Measurements from ENCODE around the gene TRAK2. TPM values are rescaled to one million over a fixed set of nuclear protein-coding genes. Genes with fewer than 3 reads are reported as not detected.

Gene TRAK2
- total and polyA plus RNA-seq, 2 donors (not counting 1 experiment from before 2014, with no cell fraction given) = 16.9 to 21.6 TPM

GRCh38 chr2:201362396-201362795 is 88.9 kb downstream of the TRAK2 start:
- Histone ChIP-seq H3K27ac (ENCODE audit: low read length in 2 of 2) (no peak overlapping the region), H3K27me3 (replicated peaks in 1 of 4; ENCODE audit: control extremely low read depth in 1 of 4, control insufficient read depth in 3 of 4, insufficient read depth in 4 of 4, low read length in 3 of 4) (no peaks in the 10 kb centered on the region), H3K79me2 (ENCODE audit: control insufficient read depth, insufficient read depth, low read length) (peaks cover 4% of the 10 kb centered on the region), H3K4me3 (ENCODE audit: control extremely low read depth in 1 of 5, extremely low read depth in 1 of 5, insufficient read depth in 1 of 5, low read depth in 2 of 5, low read length in 4 of 5) (no peak overlapping the region), H3K9me3 (ENCODE audit: control extremely low read depth in 1 of 3, control insufficient read depth in 2 of 3, insufficient read depth in 1 of 3, low read length in 2 of 3) (peaks cover 3 to 14% (median 6%) of the 10 kb centered on the region in 3 donors), H4K20me1 (ENCODE audit: control insufficient read depth, insufficient read depth, low read length, poor library complexity, severe bottlenecking) (no peaks in the 10 kb centered on the region), H3K36me3 (replicated peaks in 1 of 2; ENCODE audit: control extremely low read depth in 1 of 2, control insufficient read depth in 1 of 2, extremely low read depth in 1 of 2, insufficient read depth in 2 of 2, low read length in 1 of 2) (peaks cover 0 to 4% of the 10 kb centered on the region in 2 experiments), H2AFZ (ENCODE audit: insufficient read depth, low read depth, low read length, poor library complexity, severe bottlenecking) (no peak overlapping the region), H3K9ac (ENCODE audit: low read length) (no peak overlapping the region), H3K4me1 (ENCODE audit: control insufficient read depth in 2 of 2, insufficient read depth in 2 of 2, low read length in 2 of 2) (peaks cover 0 to 3% of the 10 kb centered on the region in 2 donors), H3K4me2 (replicated peaks; ENCODE audit: low read depth, low read length, poor library complexity, severe bottlenecking) (no peak overlapping the region)
- no peaks in the 10 kb centered on the region for H3K9me3 Mint-ChIP-seq (ENCODE audit: insufficient read depth)
- no peak overlapping the region for H3K4me3 Mint-ChIP-seq
- no peaks in the 10 kb centered on the region for H3K27me3 Mint-ChIP-seq
- ChIA-PET CTCF (interaction anchor here (0.8 to 9.1 kb wide), 4 partner anchors 101 to 461 kb away, joined by 3 to 172 read pairs (median 4); no protein-coding TSS in a partner anchor), POLR2A (no interaction called here)
- no peak overlapping the region for H3K27ac Mint-ChIP-seq
- WGBS (ENCODE audit: insufficient coverage) = 100% methylated on average over 2 of the region's 2 CpGs
- TF ChIP-seq CTCF (IDR thresholded peaks at IDR 0.05) (no peak), EZH2 (IDR thresholded peaks at IDR 0.05; ENCODE audit: borderline replicate concordance, insufficient read depth, low read depth, low read length, poor library complexity, severe bottlenecking) (no peak)
- peaks cover 5% of the 10 kb centered on the region for H3K4me1 Mint-ChIP-seq
- DNase-seq (no peak), ATAC-seq (ENCODE audit: low read depth) (no peak)
- intact Hi-C loops (cut with micrococcal nuclease) = no loop called here

GRCh38 chr2:201361078-201361733 is 90.1 kb downstream of the TRAK2 start:
- Histone ChIP-seq H3K36me3 (replicated peaks in 1 of 2; ENCODE audit: control extremely low read depth in 1 of 2, control insufficient read depth in 1 of 2, extremely low read depth in 1 of 2, insufficient read depth in 2 of 2, low read length in 1 of 2) (peaks cover 0 to 4% of the 10 kb centered on the region in 2 experiments), H3K4me2 (replicated peaks; ENCODE audit: low read depth, low read length, poor library complexity, severe bottlenecking) (no peak overlapping the region), H2AFZ (ENCODE audit: insufficient read depth, low read depth, low read length, poor library complexity, severe bottlenecking) (no peak overlapping the region), H3K9me3 (ENCODE audit: control extremely low read depth in 1 of 3, control insufficient read depth in 2 of 3, insufficient read depth in 1 of 3, low read length in 2 of 3) (peaks cover 0 to 11% (median 0%) of the 10 kb centered on the region in 3 donors), H3K79me2 (ENCODE audit: control insufficient read depth, insufficient read depth, low read length) (peaks cover 4% of the 10 kb centered on the region), H3K4me3 (ENCODE audit: control extremely low read depth in 1 of 5, extremely low read depth in 1 of 5, insufficient read depth in 1 of 5, low read depth in 2 of 5, low read length in 4 of 5) (no peak overlapping the region), H4K20me1 (ENCODE audit: control insufficient read depth, insufficient read depth, low read length, poor library complexity, severe bottlenecking) (no peaks in the 10 kb centered on the region), H3K9ac (ENCODE audit: low read length) (no peak overlapping the region), H3K4me1 (ENCODE audit: control insufficient read depth in 2 of 2, insufficient read depth in 2 of 2, low read length in 2 of 2) (peaks cover 0 to 3% of the 10 kb centered on the region in 2 donors), H3K27me3 (replicated peaks in 1 of 4; ENCODE audit: control extremely low read depth in 1 of 4, control insufficient read depth in 3 of 4, insufficient read depth in 4 of 4, low read length in 3 of 4) (no peaks in the 10 kb centered on the region), H3K27ac (ENCODE audit: low read length in 2 of 2) (no peak overlapping the region)
- no peak for DNase-seq
- no peak overlapping the region for H3K4me3 Mint-ChIP-seq
- ChIA-PET CTCF (interaction anchor here (9.1 kb wide), 1 partner anchor 126 kb away, joined by 172 read pairs; no protein-coding TSS in a partner anchor), POLR2A (no interaction called here)
- intact Hi-C loops (cut with micrococcal nuclease) = no loop called here
- no peak for TF ChIP-seq CTCF (IDR thresholded peaks at IDR 0.05)
- TF ChIP-seq EZH2 (IDR thresholded peaks at IDR 0.05; ENCODE audit: borderline replicate concordance, insufficient read depth, low read depth, low read length, poor library complexity, severe bottlenecking) = no peak
- no peaks in the 10 kb centered on the region for H3K9me3 Mint-ChIP-seq (ENCODE audit: insufficient read depth)
- ATAC-seq (ENCODE audit: low read depth) = no peak
- no peaks in the 10 kb centered on the region for H3K27me3 Mint-ChIP-seq
- no peak overlapping the region for H3K27ac Mint-ChIP-seq
- peaks cover 9% of the 10 kb centered on the region for H3K4me1 Mint-ChIP-seq
- WGBS (ENCODE audit: insufficient coverage) = 100% methylated on average over 1 of the region's 2 CpGs

Measured in B cell (primary cell).